HCT116 (cell line): ENCODE measurements around the gene TSC1.

Experiments
- POLR2A ChIP-seq: IDR thresholded peaks from 2 replicates; pipeline ENCODE4 v1.7.0; 2011; ENCODE audit warnings: borderline replicate concordance; ENCODE audit not compliant: insufficient read depth, insufficient read length; ENCODE audit errors: extremely low read depth
- POLR2AphosphoS5 ChIP-seq: IDR thresholded peaks from 2 replicates; pipeline ENCODE4 v1.6.1; 2011; ENCODE audit warnings: mild to moderate bottlenecking, low read depth, low read length, moderate library complexity
- RAD21 ChIP-seq: IDR thresholded peaks from 2 replicates; pipeline ENCODE4 v1.6.1; 2012; ENCODE audit warnings: low read depth, mild to moderate bottlenecking
- SRF ChIP-seq: IDR thresholded peaks from 2 replicates; pipeline ENCODE4 v1.6.1; 2012; ENCODE audit warnings: low read depth
- TF ChIP-seq, protein P1 (sequence below), 3 experiments: fragments of 200-600 bp in 1 of 3; sonication (generic) in 1 of 3; IDR thresholded peaks in 2 of 3; conservative IDR thresholded peaks in 1 of 3; 2 replicates each; pipeline ENCODE4 v1.5.1; 2012 to 2017; ENCODE audit warnings: low read depth in 2 of 3, low read length in 2 of 3, antibody characterized with exemption in 1 of 3, borderline replicate concordance in 1 of 3, control low read depth in 1 of 3, mild to moderate bottlenecking in 1 of 3, mixed read lengths in 1 of 3, mixed run types in 1 of 3, moderate library complexity in 1 of 3; ENCODE audit not compliant: insufficient read depth in 1 of 3

- TF ChIP-seq, protein P1, sequence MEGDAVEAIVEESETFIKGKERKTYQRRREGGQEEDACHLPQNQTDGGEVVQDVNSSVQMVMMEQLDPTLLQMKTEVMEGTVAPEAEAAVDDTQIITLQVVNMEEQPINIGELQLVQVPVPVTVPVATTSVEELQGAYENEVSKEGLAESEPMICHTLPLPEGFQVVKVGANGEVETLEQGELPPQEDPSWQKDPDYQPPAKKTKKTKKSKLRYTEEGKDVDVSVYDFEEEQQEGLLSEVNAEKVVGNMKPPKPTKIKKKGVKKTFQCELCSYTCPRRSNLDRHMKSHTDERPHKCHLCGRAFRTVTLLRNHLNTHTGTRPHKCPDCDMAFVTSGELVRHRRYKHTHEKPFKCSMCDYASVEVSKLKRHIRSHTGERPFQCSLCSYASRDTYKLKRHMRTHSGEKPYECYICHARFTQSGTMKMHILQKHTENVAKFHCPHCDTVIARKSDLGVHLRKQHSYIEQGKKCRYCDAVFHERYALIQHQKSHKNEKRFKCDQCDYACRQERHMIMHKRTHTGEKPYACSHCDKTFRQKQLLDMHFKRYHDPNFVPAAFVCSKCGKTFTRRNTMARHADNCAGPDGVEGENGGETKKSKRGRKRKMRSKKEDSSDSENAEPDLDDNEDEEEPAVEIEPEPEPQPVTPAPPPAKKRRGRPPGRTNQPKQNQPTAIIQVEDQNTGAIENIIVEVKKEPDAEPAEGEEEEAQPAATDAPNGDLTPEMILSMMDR (IDR thresholded peaks at IDR 0.05 in 2 of 3, conservative IDR thresholded peaks at IDR 0.05 in 1 of 3; ENCODE audit: borderline replicate concordance in 1 of 3, insufficient read depth in 1 of 3, low read depth in 2 of 3, low read length in 2 of 3) = no peak
- no peak for TF ChIP-seq POLR2AphosphoS5
- no peak for TF ChIP-seq RAD21
- no peak for TF ChIP-seq SRF
- TF ChIP-seq POLR2A = no peak
These were observed 58.6 kb downstream of the TSC1 start for GRCh38 chr9:132885720-132886333.
